Stomach (tissue), 4 donors: ENCODE data around the gene STRBP.

Experiments
- POLR2AphosphoS5 ChIP-seq, 3 donors: sonication (generic); formaldehyde crosslinking; IDR thresholded peaks; one replicate each; pipeline ENCODE4 v1.6.1; 2016; ENCODE audit warnings: antibody characterized with exemption in 3 of 3
- TF ChIP-seq, protein P1 (sequence below), 7 experiments: fragments of 450-650 bp in 4 of 7; fragments of 200-600 bp in 3 of 7; sonication (generic) in 3 of 7; IDR thresholded peaks; one replicate each; pipeline ENCODE4 v1.5.1; 2016 to 2019; ENCODE audit warnings: antibody characterized with exemption in 7 of 7, control low read depth in 2 of 7, mild to moderate bottlenecking in 1 of 7

DNA sequence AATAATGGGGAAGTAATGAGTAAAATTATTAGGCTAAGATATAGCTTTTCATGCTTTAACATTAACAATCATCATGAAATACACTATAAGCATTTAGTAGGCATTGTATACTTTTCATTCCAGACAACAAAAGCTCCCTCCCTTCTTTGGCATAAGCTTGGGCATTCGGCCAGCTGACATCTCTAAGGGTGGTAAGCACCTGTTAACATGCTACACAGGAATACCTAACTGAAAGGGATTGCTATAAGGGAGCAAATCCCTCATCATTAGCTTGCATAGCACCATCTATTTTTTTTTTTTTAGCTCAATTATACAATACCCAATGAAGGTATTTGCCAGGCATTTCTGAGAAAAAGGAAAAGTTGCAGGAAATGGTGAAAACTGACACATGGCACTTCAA, 16.6 kb downstream of the STRBP start:
- TF ChIP-seq, protein P1, sequence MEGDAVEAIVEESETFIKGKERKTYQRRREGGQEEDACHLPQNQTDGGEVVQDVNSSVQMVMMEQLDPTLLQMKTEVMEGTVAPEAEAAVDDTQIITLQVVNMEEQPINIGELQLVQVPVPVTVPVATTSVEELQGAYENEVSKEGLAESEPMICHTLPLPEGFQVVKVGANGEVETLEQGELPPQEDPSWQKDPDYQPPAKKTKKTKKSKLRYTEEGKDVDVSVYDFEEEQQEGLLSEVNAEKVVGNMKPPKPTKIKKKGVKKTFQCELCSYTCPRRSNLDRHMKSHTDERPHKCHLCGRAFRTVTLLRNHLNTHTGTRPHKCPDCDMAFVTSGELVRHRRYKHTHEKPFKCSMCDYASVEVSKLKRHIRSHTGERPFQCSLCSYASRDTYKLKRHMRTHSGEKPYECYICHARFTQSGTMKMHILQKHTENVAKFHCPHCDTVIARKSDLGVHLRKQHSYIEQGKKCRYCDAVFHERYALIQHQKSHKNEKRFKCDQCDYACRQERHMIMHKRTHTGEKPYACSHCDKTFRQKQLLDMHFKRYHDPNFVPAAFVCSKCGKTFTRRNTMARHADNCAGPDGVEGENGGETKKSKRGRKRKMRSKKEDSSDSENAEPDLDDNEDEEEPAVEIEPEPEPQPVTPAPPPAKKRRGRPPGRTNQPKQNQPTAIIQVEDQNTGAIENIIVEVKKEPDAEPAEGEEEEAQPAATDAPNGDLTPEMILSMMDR (IDR thresholded peaks at IDR 0.05), result no peak
- TF ChIP-seq POLR2AphosphoS5 (IDR thresholded peaks at IDR 0.05), result no peak
